Gastrocnemius medialis (tissue), 4 donors: ENCODE measurements around the gene SIN3A.

Experiments
- CTCF ChIP-seq, 5 experiments: fragments of 450-650 bp in 3 of 5; fragments of 200-600 bp in 2 of 5; sonication (generic) in 2 of 5; IDR thresholded peaks in 4 of 5; conservative IDR thresholded peaks in 1 of 5; 1 replicate in 4 of 5; 2 replicates in 1 of 5; pipeline ENCODE4 v1.5.1; 2016 to 2019; ENCODE audit warnings: antibody characterized with exemption in 5 of 5, mild to moderate bottlenecking in 3 of 5, moderate library complexity in 3 of 5
- POLR2A ChIP-seq, 2 donors: fragments of 450-650 bp; IDR thresholded peaks; one replicate each; pipeline ENCODE4 v1.6.1; 2017; ENCODE audit warnings: antibody characterized with exemption in 2 of 2, mild to moderate bottlenecking in 2 of 2, moderate library complexity in 2 of 2

DNA sequence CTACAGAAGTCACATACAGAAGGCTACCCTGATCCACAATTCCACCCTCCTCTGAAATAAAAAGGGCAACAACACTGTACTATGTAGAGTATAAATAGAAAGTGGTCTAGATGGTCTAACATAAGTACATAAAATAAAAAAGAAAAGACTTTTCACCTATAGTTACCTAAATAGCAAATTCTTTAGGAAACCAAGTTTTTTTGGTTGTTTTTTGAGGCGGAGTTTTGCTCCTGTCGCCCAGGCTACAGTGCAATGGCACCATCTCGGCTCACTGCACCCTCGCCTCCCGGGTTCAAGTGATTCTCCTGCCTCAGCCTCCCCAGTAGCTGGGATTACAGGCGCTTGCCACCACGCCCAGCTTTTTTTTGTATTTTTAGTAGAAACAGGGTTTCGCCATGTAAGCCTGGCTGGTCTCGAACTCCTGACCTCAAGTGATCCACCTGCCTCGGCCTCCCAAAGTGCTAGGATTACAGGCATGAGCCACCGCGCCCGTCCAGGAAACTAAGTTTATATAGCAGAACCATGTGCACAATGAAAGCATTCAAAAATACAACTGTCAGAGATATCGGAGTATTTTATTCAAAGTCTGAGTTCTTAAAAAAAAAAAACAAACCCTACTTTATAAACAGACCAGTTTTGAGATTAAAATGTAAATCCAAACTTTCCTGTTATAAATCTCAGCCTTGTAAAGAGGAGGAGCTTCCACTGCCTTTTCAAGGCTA is 1.7 kb downstream of the SIN3A start:
- TF ChIP-seq CTCF (IDR thresholded peaks at IDR 0.05 in 4 of 5, conservative IDR thresholded peaks at IDR 0.05 in 1 of 5) (no peak), POLR2A (IDR thresholded peaks at IDR 0.05) (no peak)
